SKM-1 treated with dmso at 0.1 percent for 144 hours (cell line): ENCODE data around the gene CHERP.

Experiments used
- DNase-seq: peaks from one replicate; lab custom pipeline; 2025; ENCODE audit not compliant: unreplicated experiment; lab: John Stamatoyannopoulos, UW

CHERP gene, protein sequence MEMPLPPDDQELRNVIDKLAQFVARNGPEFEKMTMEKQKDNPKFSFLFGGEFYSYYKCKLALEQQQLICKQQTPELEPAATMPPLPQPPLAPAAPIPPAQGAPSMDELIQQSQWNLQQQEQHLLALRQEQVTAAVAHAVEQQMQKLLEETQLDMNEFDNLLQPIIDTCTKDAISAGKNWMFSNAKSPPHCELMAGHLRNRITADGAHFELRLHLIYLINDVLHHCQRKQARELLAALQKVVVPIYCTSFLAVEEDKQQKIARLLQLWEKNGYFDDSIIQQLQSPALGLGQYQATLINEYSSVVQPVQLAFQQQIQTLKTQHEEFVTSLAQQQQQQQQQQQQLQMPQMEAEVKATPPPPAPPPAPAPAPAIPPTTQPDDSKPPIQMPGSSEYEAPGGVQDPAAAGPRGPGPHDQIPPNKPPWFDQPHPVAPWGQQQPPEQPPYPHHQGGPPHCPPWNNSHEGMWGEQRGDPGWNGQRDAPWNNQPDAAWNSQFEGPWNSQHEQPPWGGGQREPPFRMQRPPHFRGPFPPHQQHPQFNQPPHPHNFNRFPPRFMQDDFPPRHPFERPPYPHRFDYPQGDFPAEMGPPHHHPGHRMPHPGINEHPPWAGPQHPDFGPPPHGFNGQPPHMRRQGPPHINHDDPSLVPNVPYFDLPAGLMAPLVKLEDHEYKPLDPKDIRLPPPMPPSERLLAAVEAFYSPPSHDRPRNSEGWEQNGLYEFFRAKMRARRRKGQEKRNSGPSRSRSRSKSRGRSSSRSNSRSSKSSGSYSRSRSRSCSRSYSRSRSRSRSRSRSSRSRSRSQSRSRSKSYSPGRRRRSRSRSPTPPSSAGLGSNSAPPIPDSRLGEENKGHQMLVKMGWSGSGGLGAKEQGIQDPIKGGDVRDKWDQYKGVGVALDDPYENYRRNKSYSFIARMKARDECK

DNA sequence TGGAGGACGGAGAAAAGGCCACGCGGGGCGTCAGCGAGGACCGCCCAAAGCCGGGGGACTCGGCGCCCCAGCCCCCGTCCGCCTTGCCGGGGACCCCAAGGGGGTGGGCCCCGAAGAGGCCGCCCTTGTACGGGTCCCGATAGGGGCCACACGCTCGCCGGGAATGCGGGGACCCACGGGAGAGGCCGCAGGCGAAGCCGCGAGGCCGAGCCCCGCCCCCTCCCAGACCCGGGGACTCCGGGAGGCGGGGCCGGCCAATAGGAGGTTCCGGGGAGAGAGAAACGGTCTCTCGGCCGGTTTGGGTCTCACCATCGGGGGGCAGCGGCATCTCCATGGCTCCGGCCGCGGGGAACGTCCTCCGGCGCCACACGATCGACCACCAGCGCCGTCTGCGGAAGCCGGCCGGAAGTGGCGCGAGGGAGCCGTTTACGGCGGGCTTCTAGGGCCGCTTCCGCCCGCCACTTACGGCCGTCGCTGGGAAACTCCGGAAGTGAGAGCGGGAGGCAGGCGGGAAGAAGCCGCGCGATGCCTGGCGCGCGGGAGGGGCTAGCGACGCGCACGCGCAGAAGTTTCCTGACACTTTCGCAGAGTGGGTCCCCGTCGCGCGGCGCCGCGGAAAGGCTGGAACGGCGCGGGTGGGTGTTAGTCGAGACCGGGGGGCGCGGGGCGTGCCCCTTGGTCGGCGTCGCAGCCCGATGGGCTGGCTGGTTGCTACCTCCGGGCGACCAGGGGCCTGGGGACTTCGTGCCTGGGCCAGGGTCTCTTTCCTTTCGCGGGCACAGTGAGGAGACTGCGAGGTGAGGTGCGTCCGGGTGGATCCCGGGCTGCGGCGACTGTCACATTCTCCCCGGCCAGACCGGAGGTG, at the start of gene CHERP:
CHERP (minus strand) TSS at position 393 of the 865 bp plus-strand sequence; CDS start at position 334, 59 bp downstream.
- peak; percentile 91 for DNase-seq

- DNase-seq, result no peak
Observed at GRCh38 chr19:16590876-16591802, 48.9 kb upstream of the CHERP start.

- no peak for DNase-seq
Observed at GRCh38 chr19:16589917-16590316, 47.7 kb upstream of the CHERP start.

DNA sequence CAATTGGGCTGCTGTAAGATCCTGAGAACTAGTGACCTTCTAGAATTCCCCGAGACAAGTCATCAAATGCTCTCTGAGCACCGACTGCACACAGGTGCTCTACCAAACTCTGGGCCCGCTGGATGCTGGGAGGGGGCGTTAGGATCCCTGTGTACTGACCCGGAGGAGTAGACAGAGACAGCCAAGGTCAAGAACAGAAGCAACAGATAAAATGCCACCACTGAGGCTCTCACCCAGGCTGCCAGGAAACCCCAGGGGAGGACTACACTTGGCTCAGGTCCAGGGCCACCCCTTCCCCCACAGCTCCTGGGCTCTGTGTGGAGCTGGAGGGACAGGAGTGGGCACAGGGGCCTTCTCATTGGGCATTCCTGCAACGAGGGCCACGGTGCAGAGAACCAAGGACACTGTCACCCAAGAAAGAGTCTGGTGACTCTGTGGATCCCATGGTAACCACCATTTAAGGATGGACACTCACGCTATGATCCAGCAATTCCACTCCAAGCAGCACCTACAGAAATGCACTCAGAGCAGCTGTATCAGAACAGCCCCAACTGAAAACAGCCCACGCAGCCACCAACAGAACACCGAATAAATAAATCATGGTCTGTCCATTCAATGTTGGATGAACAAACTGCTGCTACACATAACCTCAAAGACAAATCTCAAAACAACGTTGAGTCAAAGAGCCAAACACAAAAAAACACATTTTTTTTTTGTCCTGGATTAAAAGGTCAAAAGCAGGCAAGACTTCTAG, 46.8 kb upstream of the CHERP start:
- DNase-seq, result no peak

DNA sequence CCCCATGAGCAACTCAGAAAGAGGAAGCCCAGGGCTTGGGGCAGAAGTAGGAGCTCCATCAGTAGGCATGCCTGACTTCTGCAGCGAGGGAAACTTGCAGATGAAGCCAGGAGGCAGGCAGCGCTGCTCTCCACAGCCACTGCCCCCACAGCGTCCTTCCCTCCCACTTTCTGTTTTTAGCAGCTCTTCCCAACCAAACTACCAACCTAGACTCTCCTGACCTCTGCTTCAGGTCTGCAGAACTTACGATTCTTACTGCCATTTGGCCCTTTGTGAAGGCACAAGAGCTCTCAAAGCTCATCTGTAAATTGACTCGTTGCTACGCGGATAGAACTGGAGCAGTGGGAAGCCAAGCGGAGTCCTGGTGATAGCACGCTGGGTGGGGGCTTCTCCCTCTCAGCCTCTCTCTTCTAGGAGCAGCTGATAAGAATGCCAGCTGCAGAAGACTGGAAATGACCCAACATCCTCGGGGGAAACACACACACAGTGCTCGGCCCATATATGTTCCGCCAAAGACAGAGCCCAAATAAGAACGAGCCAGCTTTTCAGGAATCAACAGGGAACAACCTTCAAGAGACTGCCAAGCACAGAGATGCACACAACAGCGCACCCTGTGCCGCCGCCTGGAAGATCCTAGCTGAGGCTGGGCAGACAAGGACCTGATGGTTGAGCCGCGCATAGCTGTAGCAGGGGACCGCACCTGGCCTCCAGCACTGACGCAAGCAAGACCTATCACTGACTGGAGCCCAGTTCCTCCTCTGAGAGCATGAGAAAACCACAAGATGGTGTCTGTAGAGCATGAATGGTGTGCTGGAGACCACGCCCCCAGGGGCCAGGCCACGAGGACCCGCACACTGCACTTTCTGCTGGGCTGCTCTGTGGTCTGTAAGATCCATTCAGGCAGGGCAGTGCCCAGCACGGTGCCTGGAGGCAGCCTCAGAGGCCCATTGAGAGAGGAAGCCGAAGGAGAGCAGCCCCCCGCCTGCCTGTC, 45.9 kb upstream of the CHERP start:
- peak; percentile 88 for DNase-seq

- peak; percentile 82 for DNase-seq
Observed at GRCh38 chr19:16586991-16587832, 45.0 kb upstream of the CHERP start.

- DNase-seq, result no peak
Observed at GRCh38 chr19:16586477-16586871, 44.2 kb upstream of the CHERP start.

DNA sequence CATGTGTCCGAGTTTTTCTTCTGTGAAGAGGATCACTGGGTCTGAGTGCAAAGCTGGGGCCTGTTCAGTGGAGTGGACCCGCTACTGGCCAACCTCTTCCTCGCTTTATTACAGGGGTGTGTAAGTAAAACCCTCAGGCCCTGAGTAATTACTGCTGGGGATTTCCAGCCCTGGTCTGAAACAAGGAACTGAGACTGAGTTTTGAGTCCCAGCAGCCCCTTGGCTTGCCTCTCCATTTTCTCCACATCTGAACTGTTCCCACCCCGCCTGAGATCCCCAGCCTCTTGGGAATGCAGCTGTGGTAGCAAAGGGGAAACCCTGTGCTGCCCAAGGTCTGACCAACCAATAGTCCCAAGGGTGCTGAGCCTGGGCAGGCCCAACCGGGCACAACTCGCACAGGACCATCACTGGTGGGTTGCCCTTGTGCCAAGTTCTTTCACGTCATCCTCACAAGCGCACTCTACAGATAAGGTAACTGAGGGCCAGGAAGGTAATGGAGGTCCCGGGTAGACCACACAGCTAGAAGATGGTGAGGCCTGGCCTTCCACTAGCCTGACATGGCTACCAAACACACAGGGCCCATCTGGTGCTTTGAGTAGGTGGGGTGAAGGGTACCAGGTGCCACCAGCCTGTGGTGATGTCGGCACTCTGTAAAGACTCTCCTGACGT, 43.7 kb upstream of the CHERP start:
- peak; percentile 6 for DNase-seq

- no peak for DNase-seq
Observed at GRCh38 chr19:16585094-16585801, 43.0 kb upstream of the CHERP start.

- peak; percentile 70 for DNase-seq
Observed at GRCh38 chr19:16584248-16585093, 42.2 kb upstream of the CHERP start.

DNA sequence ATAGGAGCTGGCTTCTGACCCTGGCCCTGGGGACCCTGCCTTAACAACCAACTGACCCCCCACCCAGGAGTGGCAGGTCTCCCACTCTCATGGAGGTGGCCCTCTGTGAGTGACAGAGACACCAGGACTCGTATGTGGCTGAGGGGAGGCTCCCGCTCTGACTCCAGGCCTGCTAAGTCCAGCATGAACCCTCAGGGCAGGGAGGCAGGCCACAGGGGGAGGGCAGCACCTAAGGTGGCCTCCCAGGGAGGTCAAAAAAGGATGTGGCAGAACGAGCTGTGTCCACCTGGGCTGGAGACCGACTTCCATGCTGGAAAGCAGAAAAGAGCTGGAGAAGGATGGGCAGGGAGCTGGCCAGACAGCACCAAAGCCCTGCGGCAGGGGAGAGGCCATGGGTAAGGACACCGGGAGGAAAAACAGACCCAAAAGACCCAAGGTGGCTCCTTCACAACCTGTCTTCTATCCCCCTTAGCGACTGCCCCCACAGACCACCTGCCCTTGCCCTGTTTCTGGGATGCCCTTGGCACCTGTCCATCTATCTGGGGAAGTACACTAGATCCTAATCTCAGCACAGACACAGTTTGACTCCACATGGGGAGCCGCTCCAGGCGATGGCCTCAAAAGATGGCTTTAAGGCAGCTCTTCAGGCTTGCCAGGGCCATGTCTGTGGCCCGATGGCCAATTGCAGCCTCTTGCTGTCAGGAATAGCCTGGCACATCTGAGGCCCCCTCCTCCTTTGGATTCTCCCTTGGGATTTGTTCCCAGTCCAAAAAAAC, 40.4 kb upstream of the CHERP start:
- DNase-seq, result no peak

DNA sequence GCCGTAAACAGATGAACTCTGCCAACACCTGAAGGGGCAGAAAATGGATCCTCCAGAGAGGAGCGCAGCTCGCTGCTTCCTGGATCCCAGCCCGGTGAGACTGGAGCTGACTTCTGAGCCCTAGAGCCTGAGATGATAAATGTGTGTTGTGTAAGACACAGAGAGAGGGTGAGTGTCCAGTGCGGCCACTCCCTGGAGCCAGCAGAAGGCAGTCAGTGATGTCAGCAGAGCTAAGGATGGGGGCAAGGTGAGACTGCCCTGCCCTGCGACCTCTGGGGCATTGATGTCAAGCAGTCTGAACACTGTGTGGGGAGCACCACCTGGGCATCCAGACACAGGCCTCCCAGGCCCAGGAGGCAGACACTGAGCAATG, 39.7 kb upstream of the CHERP start:
- no peak for DNase-seq

DNA sequence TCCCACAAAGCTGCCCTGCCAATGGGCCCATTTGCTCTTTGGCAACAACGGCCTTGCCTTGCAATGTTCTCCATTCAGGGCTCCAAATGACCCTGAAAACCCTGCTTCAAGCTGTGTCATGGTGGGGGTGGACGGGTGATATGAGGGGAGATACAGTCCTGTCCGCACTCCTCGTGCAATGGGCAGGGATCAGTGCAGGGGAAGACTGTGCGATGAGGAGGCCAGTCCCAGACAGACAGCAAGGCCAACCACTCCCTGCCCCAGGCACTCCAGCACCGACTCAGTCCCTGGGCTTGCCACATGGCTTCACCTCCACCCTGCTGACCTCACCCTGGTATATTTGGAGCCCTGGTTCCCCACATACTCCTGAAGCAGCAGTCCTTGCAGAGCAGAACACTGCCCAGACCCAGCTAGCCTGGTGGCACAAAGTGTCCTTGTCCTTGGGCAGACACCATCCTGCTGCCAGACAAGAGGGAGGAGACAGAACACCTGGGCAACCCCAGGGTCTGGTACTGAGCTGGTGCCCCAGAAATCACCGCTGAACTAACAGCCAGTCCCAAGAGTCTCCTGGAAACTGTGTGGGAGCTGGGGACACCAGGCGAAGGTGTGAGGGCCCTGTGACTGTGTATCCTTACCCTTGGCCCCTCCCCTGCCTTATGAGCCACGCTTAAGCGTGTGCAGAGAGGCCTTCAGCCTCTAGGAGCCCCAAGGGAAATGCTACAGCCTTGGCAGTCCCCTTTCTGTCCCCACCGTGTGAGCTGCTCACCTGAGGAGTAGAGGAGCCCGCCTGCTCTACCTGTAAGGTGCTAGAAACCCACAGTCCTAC, 39.1 kb upstream of the CHERP start:
- no peak for DNase-seq
